ENCODE measurements around the gene TNMD.

Gene TNMD

GRCh38 chrX:100645106-100645505 lies 60.4 kb downstream of the TNMD start:
- DNase-seq, result no peak

GRCh38 chrX:100647095-100647494 lies 62.4 kb downstream of the TNMD start:
- DNase-seq, result no peak

- DNase-seq, result no peak
These were observed 63.0 kb downstream of the TNMD start for GRCh38 chrX:100647739-100648138.

- no peak for DNase-seq
These were observed 64.0 kb downstream of the TNMD start for GRCh38 chrX:100648458-100649417.
